HG02588 (cell line): ENCODE data around the gene PKD2.
"Not testable (repeated sequence)": the region's sequence is repeated elsewhere in the genome, so short reads cannot be mapped to it uniquely, and the experiment has no call there.

Experiments
- ATAC-seq: cut with Tn5 transposase; IDR thresholded peaks from one replicate; pipeline ENCODE4 v1.9.1; 2021; ENCODE audit warnings: mild to moderate bottlenecking, moderate library complexity; ENCODE audit not compliant: unreplicated experiment

The PKD2 gene

GRCh38 chr4:88025868-88026661, 18.6 kb downstream of the PKD2 start:
- ATAC-seq, result not testable (repeated sequence)

GRCh38 chr4:88027611-88028608, 20.5 kb downstream of the PKD2 start:
- ATAC-seq, result no peak

- ATAC-seq, result no peak
Measured at GRCh38 chr4:88028946-88029345, 21.5 kb downstream of the PKD2 start.

- no peak for ATAC-seq
Measured at GRCh38 chr4:88029556-88029955, 22.1 kb downstream of the PKD2 start.

GRCh38 chr4:88030565-88031310, 23.3 kb downstream of the PKD2 start:
- ATAC-seq, result no peak

- no peak for ATAC-seq
Measured at GRCh38 chr4:88033309-88033708, 25.9 kb downstream of the PKD2 start.

- ATAC-seq, result no peak
Measured at GRCh38 chr4:88035292-88035691, 27.9 kb downstream of the PKD2 start.

- ATAC-seq, result no peak
Measured at GRCh38 chr4:88037447-88037846, 30.0 kb downstream of the PKD2 start.

GRCh38 chr4:88037936-88038335, 30.5 kb downstream of the PKD2 start:
- ATAC-seq, result no peak

GRCh38 chr4:88040707-88041106, 33.3 kb downstream of the PKD2 start:
- ATAC-seq, result no peak

- ATAC-seq, result no peak
Measured at GRCh38 chr4:88041626-88042025, 34.2 kb downstream of the PKD2 start.

- no peak for ATAC-seq
Measured at GRCh38 chr4:88043001-88043400, 35.6 kb downstream of the PKD2 start.

- no peak for ATAC-seq
Measured at GRCh38 chr4:88043586-88044340, 36.3 kb downstream of the PKD2 start.

- no peak for ATAC-seq
Measured at GRCh38 chr4:88045021-88045420, 37.6 kb downstream of the PKD2 start.

- ATAC-seq, result no peak
Measured at GRCh38 chr4:88054229-88054628, 46.8 kb downstream of the PKD2 start.

GRCh38 chr4:88054901-88055300, 47.5 kb downstream of the PKD2 start:
- peak; percentile 55 for ATAC-seq

GRCh38 chr4:88058295-88058694, 50.9 kb downstream of the PKD2 start:
- ATAC-seq, result no peak

- no peak for ATAC-seq
Measured at GRCh38 chr4:88059766-88060165, 52.3 kb downstream of the PKD2 start.

- ATAC-seq, result no peak
Measured at GRCh38 chr4:88060431-88060830, 53.0 kb downstream of the PKD2 start.

GRCh38 chr4:88062311-88062710, 54.9 kb downstream of the PKD2 start:
- no peak for ATAC-seq
